CD4-positive, alpha-beta T cell (primary cell): Measurements from ENCODE around the gene LYPD3. TPM values are rescaled to one million over a fixed set of nuclear protein-coding genes. Genes with fewer than 3 reads are reported as not detected.
A peak's percentile ranks its signal among the peaks of the same experiment; 100 is the strongest.

Experiments used
- ATAC-seq: fragments of 200-7000 bp; cut with Tn5 transposase; one replicate; pipeline ENCODE4 v1.10.0; 2022; ENCODE audit warnings: mild to moderate bottlenecking; ENCODE audit not compliant: poor library complexity
- CTCF ChIA-PET: fragments of 350-600 bp; sonication (Branson Sonifier 250); formaldehyde crosslinking; loops from one replicate; lab custom pipeline; 2021; ENCODE audit warnings: antibody characterized with exemption, inconsistent platforms; lab: Charles Lee
- POLR2A ChIA-PET: fragments of 350-600 bp; sonication (Branson Sonifier 250); formaldehyde crosslinking; loops from one replicate; lab custom pipeline; 2021; ENCODE audit warnings: antibody characterized with exemption, inconsistent platforms; lab: Charles Lee
- DNase-seq, 14 experiments: peaks; one replicate each; pipeline ENCODE4 v3.0.0-alpha.2; 2013 to 2020; ENCODE audit warnings: mixed read lengths in 2 of 14
- H3K27ac ChIP-seq, 2 donors: one replicate each; pipeline versions ENCODE4 v1.5.1 to v1.7.0; 2013; ENCODE audit warnings: low read length in 2 of 2, low read depth in 1 of 2, mild to moderate bottlenecking in 1 of 2
- H3K27me3 ChIP-seq, 2 experiments: 1 replicate in 1 of 2; 2 replicates in 1 of 2; pipeline versions ENCODE4 v1.6.1 to v1.7.0; 2013; ENCODE audit warnings: low read length in 2 of 2, control low read depth in 1 of 2, mild to moderate bottlenecking in 1 of 2, moderate library complexity in 1 of 2; ENCODE audit not compliant: insufficient read depth in 2 of 2, control insufficient read depth in 1 of 2
- H3K36me3 ChIP-seq: one replicate; pipeline ENCODE4 v1.6.1; 2013; ENCODE audit warnings: low read length, control low read depth; ENCODE audit not compliant: insufficient read depth
- H3K4me1 ChIP-seq: one replicate; pipeline ENCODE4 v1.6.1; 2013; ENCODE audit warnings: low read length, control low read depth; ENCODE audit not compliant: insufficient read depth
- H3K4me3 ChIP-seq: one replicate; pipeline ENCODE4 v1.5.1; 2013; ENCODE audit warnings: mild to moderate bottlenecking, low read length, moderate library complexity
- H3K9me3 ChIP-seq, 2 experiments: 1 replicate in 1 of 2; 2 replicates in 1 of 2; pipeline versions ENCODE4 v1.6.1 to v1.7.0; 2013; ENCODE audit warnings: low read length in 2 of 2, mild to moderate bottlenecking in 2 of 2, control low read depth in 1 of 2, moderate library complexity in 1 of 2; ENCODE audit not compliant: control insufficient read depth in 1 of 2, insufficient read depth in 1 of 2
- H3K27ac Mint-ChIP-seq: one replicate; pipeline ENCODE4 v1.8.0; 2020; ENCODE audit warnings: mixed read lengths
- H3K27me3 Mint-ChIP-seq: one replicate; pipeline ENCODE4 v1.8.0; 2021; ENCODE audit warnings: mixed read lengths
- H3K36me3 Mint-ChIP-seq: one replicate; pipeline ENCODE4 v1.8.0; 2021; ENCODE audit warnings: low read depth, mixed read lengths
- H3K4me1 Mint-ChIP-seq: one replicate; pipeline ENCODE4 v1.8.0; 2021; ENCODE audit warnings: low read depth, mixed read lengths
- H3K4me3 Mint-ChIP-seq: one replicate; pipeline ENCODE4 v1.8.0; 2020; ENCODE audit warnings: mild to moderate bottlenecking, mixed read lengths
- H3K9me3 Mint-ChIP-seq: one replicate; pipeline ENCODE4 v1.8.0; 2020; ENCODE audit warnings: mixed read lengths
- intact Hi-C, 2 experiments: fragments of 100-400 bp; cut with DNase I in 1 of 2; cut with micrococcal nuclease in 1 of 2; formaldehyde crosslinking; loops; one replicate each; pipeline versions ENCODE4 v1.15.1 to v1.9.0; 2023 to 2025; cut with DNase I, micrococcal nuclease
- total RNA-seq, 174 experiments: library from RNA in 2 of 174; stranded (reverse) in 2 of 174; gene quantifications; one replicate each; pipeline ENCODE4 v1.2.3 and lab custom pipeline; 2021 to 2026
- TF ChIP-seq, protein P1 (sequence below): fragments of 200-600 bp; IDR thresholded peaks from one replicate; pipeline ENCODE4 v1.8.0; 2022; ENCODE audit warnings: antibody characterized with exemption, mild to moderate bottlenecking

The LYPD3 gene
- total RNA-seq, 2 experiments from 2014 or later: 35.6 to 37.3 TPM

DNA sequence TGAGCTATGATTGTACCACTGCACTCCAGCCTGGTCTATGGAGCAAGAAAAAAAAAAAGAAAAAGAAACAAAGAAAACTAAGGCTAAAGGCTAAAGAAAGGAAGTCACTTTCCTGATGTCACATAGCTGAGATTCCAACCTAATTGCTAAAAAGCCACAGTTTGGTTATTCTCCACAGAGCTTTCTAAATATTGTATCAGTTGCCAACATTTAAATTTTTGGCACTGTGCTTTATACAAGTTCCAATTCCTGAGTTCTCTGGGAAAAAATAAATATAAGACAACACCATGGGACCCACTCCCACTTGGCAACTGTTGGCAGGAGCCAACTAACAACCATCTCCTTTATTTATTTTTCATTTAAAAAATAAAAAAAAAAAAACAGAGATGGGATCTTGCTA, 11.2 kb upstream of the LYPD3 start:
- peaks cover 26% of the 10 kb centered on the region for H3K36me3 Mint-ChIP-seq
- H3K4me1 Mint-ChIP-seq: peaks cover 26% of the 10 kb centered on the region
- Histone ChIP-seq H3K36me3 (peaks cover 14% of the 10 kb centered on the region), H3K4me1 (peaks cover 25% of the 10 kb centered on the region), H3K27ac (no peak overlapping the region), H3K4me3 (no peak overlapping the region), H3K27me3 (no peaks in the 10 kb centered on the region), H3K9me3 (no peaks in the 10 kb centered on the region)
- DNase-seq: no peak
- CTCF ChIA-PET: interaction anchor here (0.8 to 1.4 kb wide), 2 partner anchors 13 to 27 kb away, joined by 3 read pairs; no protein-coding TSS in a partner anchor
- POLR2A ChIA-PET: interaction anchor here (0.8 to 4.6 kb wide), 2 partner anchors 12 to 28 kb away, joined by 3 to 54 read pairs; partner anchors contain the start of gene LYPD3
- no peak overlapping the region for H3K4me3 Mint-ChIP-seq
- TF ChIP-seq, protein P1, sequence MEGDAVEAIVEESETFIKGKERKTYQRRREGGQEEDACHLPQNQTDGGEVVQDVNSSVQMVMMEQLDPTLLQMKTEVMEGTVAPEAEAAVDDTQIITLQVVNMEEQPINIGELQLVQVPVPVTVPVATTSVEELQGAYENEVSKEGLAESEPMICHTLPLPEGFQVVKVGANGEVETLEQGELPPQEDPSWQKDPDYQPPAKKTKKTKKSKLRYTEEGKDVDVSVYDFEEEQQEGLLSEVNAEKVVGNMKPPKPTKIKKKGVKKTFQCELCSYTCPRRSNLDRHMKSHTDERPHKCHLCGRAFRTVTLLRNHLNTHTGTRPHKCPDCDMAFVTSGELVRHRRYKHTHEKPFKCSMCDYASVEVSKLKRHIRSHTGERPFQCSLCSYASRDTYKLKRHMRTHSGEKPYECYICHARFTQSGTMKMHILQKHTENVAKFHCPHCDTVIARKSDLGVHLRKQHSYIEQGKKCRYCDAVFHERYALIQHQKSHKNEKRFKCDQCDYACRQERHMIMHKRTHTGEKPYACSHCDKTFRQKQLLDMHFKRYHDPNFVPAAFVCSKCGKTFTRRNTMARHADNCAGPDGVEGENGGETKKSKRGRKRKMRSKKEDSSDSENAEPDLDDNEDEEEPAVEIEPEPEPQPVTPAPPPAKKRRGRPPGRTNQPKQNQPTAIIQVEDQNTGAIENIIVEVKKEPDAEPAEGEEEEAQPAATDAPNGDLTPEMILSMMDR: no peak
- intact Hi-C loops: no loop called here
- H3K27ac Mint-ChIP-seq: peak overlapping the region; percentile 92
- no peaks in the 10 kb centered on the region for H3K27me3 Mint-ChIP-seq
- no peak for ATAC-seq
- H3K9me3 Mint-ChIP-seq: no peaks in the 10 kb centered on the region

DNA sequence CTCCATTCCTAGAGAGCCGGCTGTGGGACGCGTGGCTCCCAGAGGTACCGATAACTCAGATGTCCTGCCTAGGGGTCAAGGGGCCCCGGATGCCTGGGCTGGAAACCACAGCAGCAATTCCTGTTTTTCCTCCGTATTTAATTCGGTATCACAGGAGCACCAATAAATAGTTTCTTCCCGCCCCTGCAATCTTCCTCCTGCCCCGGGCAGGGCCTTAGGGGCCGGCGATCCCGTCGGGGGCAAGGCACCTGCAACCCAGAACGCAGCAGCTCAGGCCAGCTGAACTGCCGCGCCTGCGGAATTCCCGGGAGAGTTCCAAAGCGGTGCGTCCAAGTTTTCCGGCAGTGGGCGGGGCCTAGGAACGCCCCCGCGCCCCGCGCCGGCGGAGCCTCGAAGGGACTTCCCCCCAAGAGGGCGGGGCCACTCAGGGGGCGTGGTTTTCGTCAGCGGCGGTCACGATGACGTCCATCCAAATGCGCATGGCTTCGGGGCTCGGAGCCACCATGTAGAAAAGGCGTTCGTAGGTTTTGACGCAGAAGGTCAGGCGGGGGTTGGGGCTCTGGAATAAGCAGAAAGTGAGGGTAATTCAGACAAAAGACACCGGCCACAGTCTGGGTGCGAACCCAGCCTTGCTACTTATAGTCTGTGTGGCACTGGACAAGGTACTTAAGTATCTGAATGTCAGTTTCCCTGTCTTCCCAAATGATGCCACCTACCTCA, 9.7 kb upstream of the LYPD3 start:
- peak overlapping the region; percentile 59 for H3K4me3 ChIP-seq
- H3K4me1 ChIP-seq: peaks cover 40% of the 10 kb centered on the region
- peak; percentile 79 for ATAC-seq
- peaks cover 10% of the 10 kb centered on the region for H3K36me3 ChIP-seq
- H3K27me3 ChIP-seq: no peaks in the 10 kb centered on the region
- CTCF ChIA-PET: interaction anchor here (1.3 to 1.4 kb wide), 3 partner anchors 12 to 29 kb away, joined by 3 to 5 read pairs (median 5); no protein-coding TSS in a partner anchor
- peak overlapping the region; percentile 65 to 93 for H3K27ac ChIP-seq
- peaks cover 36% of the 10 kb centered on the region for H3K4me1 Mint-ChIP-seq
- peak; percentile 89 to 98 (median 96) for DNase-seq
- no peaks in the 10 kb centered on the region for H3K9me3 Mint-ChIP-seq
- TF ChIP-seq, protein P1: no peak
- H3K9me3 ChIP-seq: no peaks in the 10 kb centered on the region
- H3K27ac Mint-ChIP-seq: peak overlapping the region; percentile 92
- H3K27me3 Mint-ChIP-seq: no peaks in the 10 kb centered on the region
- H3K4me3 Mint-ChIP-seq: peak overlapping the region; percentile 77
- intact Hi-C loops: loop anchor here (1.0 to 2.0 kb wide), 3 partner anchors 12 to 30 kb away; partner anchors contain the start of gene PHLDB3 (in 2 of the 2)
- H3K36me3 Mint-ChIP-seq: peaks cover 17% of the 10 kb centered on the region
- POLR2A ChIA-PET: interaction anchor here (1.0 to 4.6 kb wide), 3 partner anchors 11 to 36 kb away, joined by 3 to 54 read pairs (median 5); partner anchors contain the start of genes LYPD3 and PHLDB3

DNA sequence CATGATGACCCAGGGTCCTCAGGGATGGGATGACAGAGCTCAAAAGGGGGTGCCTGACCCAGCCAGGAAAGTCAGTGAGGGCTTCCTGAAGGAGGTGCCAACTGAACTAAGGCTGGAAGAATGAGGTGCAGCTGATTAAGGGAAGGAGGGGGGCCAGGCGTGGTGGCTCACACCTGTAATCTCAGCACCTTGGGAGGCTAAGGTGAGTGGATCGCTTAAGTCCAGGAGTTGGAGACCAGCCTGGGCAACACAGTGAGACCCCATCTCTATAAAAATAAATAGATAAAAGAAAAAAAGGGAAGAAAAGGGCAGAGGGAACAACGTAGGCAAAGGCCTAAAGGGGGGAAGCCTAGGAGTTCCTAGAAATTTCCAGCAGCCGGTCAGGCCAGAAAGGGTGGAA, 9.1 kb upstream of the LYPD3 start:
- Histone ChIP-seq H3K36me3 (peaks cover 10% of the 10 kb centered on the region), H3K4me1 (peaks cover 46% of the 10 kb centered on the region), H3K9me3 (no peaks in the 10 kb centered on the region), H3K4me3 (peak overlapping the region; percentile 59), H3K27me3 (no peaks in the 10 kb centered on the region), H3K27ac (peak overlapping the region; percentile 65 to 93)
- ChIA-PET CTCF (interaction anchor here (1.3 to 1.4 kb wide), 2 partner anchors 11 to 27 kb away, joined by 5 read pairs; no protein-coding TSS in a partner anchor), POLR2A (interaction anchor here (1.0 to 4.6 kb wide), 3 partner anchors 10 to 35 kb away, joined by 3 to 54 read pairs (median 5); partner anchors contain the start of genes LYPD3 and PHLDB3)
- DNase-seq (no peak), ATAC-seq (no peak)
- TF ChIP-seq, protein P1: no peak
- Mint-ChIP-seq H3K27me3 (no peaks in the 10 kb centered on the region), H3K27ac (peak overlapping the region; percentile 92), H3K4me3 (peak overlapping the region; percentile 77), H3K36me3 (peaks cover 17% of the 10 kb centered on the region), H3K9me3 (no peaks in the 10 kb centered on the region), H3K4me1 (peaks cover 42% of the 10 kb centered on the region)
- intact Hi-C loops: loop anchor here in 1 of 2 experiments (2.0 kb wide), 1 partner anchor 30 kb away; the partner anchor contains the start of gene PHLDB3
